Keratinocyte (primary cell): ENCODE results near the gene SLC38A3.

ENCODE experiments used
- EZH2 ChIP-seq: IDR thresholded peaks from one replicate; pipeline ENCODE4 v1.6.1; 2012; ENCODE audit warnings: inconsistent platforms, mild to moderate bottlenecking, low read length, moderate library complexity
- TF ChIP-seq, protein P1 (sequence below), 3 experiments: IDR thresholded peaks in 1 of 3; conservative IDR thresholded peaks in 1 of 3; optimal IDR thresholded peaks in 1 of 3; 2 replicates in 2 of 3; 3 replicates in 1 of 3; pipeline versions ENCODE3 to v1.5.1; 2011; ENCODE audit warnings: low read length in 3 of 3, mild to moderate bottlenecking in 3 of 3, moderate library complexity in 2 of 3, control low read depth in 1 of 3, inconsistent platforms in 1 of 3; ENCODE audit not compliant: insufficient read depth in 2 of 3; ENCODE audit errors: extremely low read depth in 1 of 3

DNA sequence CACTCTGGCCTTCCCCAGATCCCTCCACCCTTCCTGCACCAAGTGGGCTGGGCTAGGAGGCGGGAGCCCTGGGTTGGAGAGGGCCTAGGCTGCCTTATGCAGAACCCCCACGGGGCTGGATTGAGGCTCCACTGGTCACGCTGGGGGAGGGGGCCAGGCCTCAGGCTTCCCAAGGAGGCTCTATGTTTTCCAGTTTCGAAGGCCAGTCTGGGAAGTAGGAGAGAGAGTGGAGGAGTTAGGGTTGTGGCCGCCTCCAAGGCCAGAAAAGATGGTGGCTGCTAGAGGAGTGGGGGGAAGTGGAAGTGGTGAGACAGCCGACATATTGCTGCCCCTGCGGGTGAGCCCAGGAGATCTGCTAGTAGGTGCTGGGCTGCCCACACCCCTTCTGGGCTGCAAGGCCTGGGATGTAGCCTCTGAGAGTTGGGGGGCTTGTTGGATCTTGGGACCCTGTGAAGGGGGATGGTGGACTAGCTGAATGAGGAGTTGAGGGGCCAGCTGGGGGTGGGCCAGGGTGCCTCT is 32.1 kb downstream of the SLC38A3 start:
- TF ChIP-seq, protein P1, sequence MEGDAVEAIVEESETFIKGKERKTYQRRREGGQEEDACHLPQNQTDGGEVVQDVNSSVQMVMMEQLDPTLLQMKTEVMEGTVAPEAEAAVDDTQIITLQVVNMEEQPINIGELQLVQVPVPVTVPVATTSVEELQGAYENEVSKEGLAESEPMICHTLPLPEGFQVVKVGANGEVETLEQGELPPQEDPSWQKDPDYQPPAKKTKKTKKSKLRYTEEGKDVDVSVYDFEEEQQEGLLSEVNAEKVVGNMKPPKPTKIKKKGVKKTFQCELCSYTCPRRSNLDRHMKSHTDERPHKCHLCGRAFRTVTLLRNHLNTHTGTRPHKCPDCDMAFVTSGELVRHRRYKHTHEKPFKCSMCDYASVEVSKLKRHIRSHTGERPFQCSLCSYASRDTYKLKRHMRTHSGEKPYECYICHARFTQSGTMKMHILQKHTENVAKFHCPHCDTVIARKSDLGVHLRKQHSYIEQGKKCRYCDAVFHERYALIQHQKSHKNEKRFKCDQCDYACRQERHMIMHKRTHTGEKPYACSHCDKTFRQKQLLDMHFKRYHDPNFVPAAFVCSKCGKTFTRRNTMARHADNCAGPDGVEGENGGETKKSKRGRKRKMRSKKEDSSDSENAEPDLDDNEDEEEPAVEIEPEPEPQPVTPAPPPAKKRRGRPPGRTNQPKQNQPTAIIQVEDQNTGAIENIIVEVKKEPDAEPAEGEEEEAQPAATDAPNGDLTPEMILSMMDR (optimal IDR thresholded peaks at IDR 0.05 in 1 of 3, IDR thresholded peaks at IDR 0.05 in 1 of 3, conservative IDR thresholded peaks at IDR 0.05 in 1 of 3; ENCODE audit: extremely low read depth in 1 of 3, insufficient read depth in 2 of 3, low read length in 3 of 3), result no peak
- TF ChIP-seq EZH2, result no peak
